Measurements from ENCODE around the gene TRAPPC3.
"Not testable (repeated sequence)": the region's sequence is repeated elsewhere in the genome, so short reads cannot be mapped to it uniquely, and the experiment has no call there.

The TRAPPC3 gene

DNA sequence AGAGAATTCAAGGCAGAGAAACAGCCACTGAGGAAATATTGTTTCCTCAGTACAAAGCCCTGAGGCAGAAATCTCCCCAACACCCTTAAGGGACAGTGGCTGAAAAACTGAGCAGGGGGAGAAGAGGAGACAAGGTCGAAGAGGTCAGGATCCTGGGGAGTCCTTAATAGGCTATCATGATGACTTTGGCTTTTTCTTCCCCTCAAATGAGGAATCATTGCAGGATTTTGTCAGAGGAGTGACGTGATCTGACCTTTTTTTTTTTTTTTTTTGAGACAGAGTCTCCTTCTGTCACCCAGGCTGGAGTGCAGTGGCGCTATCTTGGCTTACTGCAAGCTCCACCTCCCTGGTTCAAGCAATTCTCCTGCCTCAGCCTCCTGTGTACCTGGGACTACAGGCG lies 16.9 kb upstream of the TRAPPC3 start:
- DNase-seq: no peak

DNA sequence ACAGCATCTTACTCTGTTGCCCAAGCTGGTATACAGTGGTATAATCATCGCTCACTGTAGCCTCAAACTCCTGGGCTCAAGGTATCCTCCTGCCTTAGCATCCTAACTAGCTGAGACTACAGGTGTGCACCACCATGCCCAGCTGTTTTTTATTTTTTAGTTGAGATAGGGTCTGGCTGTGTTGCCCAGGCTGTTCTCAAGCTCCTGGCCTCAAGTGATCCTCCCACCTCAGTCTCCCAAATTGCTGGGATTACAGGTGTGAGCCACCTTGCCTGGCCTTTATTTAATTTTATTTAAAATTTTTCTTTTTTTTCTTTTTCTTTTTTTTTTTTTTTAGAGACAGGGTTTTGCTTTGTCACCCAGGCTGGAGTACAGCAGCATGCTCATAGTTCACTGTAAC lies 15.9 kb upstream of the TRAPPC3 start:
- DNase-seq: no peak

DNA sequence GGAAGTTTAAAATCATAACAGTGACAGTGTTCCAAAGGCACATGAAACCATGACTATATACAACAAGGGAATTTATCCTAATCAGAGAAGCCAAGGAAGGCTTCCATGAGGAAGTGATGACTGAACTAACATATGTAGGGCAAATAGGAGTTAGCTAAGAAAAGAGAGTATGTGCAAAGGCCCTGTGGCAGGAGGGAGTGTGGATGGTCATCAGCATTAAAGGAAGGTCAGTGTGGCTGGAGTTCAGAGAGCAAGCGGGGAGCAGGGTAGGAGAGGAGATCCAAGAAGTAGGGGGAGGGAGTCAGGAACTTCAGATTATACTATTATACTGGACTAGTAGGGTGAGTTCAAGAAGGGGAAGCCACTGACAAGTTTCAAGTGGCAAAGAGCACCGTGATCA lies 15.1 kb upstream of the TRAPPC3 start:
- DNase-seq: no peak

DNA sequence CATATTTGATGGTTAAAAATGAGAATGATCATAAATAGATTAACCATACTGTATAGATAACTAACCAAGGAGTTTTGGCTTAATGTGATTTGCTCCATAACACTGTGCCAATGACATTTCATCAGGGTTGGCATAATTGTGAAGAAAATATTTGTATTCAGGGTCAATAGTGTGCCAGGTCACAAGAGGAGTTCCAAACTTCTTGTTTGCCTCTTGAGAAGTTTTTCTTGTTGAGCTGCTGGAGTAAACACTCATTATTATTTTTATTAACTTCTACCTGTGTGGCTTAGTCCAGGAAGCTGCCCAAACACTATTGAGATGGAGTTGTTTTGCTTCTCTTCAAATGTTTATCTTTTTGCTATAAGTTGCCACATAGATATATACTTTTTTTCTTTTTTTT lies 14.1 kb upstream of the TRAPPC3 start:
- no peak for DNase-seq

GRCh38 chr1:36162680-36163239 lies 13.5 kb upstream of the TRAPPC3 start:
- DNase-seq: no peak

DNA sequence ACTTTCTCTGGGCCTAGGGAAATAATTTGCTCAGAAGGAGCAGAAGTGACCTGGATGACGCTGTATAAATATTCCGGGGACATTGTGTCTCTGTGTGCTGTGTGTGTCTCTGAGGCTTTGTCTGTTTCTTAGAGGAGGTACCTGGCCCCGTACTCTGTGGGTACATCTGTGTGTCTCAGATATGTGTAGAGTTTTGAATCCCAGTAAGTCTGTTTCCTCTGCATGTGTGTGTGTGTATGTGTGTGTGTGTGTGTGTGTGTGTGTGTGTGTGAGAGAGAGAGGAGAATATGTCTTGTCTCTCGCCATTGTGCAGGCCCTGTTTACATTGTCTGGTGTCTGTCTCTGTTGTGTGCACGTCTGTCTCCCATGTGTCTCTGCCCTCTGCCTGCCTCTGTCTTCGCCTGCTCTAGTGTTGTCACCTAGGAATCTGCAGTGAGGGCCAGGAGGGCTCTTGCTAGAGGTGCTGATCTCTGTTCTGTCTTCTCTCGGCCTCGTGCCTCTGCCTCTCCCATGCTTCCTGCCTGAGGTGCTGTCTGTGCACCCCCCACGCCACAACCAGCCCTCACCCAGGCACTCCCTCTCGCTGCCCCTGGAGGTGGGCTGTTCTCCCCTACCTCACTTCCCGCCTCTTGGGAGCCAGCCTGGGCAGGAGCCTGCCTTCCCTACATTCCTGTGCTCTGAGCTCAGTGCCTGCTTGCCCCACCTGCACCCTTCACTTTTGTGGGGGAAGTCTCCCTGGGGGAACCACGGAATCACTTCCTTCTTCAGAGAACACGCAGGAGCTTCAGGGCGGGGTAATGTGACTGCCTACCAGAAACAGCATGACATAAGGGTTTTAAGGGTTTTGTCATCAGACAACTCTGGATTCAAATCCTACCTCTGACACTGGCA lies 12.6 kb upstream of the TRAPPC3 start:
- DNase-seq: peak; percentile 12

GRCh38 chr1:36160949-36161485 lies 11.7 kb upstream of the TRAPPC3 start:
- peak; percentile 52 for DNase-seq

- no peak for DNase-seq
These were observed 11.2 kb upstream of the TRAPPC3 start for GRCh38 chr1:36160388-36160948.

DNA sequence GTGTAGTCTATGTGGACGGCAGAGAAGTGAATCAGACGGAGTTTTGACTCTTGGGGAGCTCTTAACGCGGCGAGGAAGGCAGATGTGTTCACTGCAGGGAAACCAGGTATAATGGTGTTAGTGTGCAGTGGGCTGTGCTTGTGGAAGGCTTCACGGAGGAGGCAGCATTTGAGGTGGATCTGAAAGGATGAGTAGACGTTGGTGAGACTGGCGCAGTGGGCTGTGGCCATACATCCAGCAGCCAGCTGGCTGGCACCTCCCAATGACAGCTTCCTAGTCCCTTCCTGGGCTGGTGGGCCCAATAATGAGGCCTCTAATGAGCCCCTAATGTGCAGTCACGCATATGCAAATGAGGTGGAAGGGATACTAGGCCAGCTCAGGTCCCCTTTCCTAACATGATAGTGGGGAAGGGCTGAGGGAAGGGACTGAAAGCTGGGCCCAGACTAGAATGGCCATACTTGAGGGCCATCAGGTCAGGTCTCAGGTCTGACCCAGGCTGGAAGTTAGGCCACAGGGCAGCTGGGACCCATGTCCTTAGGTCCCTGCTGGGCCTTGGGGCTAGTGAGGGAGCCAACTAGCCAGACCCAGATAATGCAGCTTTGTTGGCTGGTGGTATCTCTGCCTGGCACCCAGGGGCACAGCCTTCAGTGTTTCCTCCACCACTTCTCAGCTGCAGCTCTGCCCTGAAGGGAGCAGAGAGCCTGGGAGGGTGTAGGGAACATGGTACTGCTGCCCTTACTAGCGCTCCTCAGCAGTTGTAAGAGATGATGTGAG lies 10.5 kb upstream of the TRAPPC3 start:
- DNase-seq: no peak

GRCh38 chr1:36158827-36159252 lies 9.6 kb upstream of the TRAPPC3 start:
- DNase-seq: not testable (repeated sequence)

- no peak for DNase-seq
These were observed 8.9 kb upstream of the TRAPPC3 start for GRCh38 chr1:36157973-36158826.

DNA sequence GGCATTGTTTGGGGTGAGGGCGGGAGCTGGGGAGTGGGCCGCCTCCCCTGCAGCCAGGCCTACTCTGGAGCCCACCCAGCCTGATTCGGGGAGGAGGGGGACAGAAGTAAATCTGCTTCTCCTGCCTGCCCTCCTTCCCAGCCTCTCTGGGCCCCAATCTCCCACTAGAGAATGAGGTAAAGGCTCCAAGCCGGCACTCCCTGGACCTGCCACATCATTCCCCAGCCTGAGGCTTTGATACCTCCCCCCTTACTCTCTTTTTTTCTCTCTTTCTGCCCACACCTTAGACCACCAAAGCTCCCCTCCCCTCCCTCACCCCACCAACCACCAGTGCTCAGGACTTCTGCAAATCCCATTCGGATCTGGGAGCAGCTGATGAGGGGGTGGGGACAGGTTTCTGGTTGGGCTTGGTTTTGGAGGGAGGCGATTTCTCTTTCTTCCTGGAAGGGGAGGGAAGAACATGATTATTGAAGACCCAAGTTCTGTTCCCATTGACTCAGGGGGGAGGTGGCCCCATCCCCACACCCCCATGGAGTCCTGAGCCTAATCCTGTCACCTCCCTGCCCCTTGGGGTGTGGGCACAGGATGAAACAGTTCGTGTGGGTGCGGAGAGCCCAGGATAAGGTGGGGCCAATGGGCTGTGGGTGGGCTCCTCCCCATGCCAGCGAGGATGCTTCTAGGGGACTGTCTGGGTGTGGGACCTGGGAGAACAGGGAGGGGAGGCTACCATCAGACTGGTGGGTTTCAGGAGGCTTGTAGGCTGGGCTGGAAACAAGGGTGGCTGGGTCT lies 8.0 kb upstream of the TRAPPC3 start:
- DNase-seq: no peak

GRCh38 chr1:36156329-36157114 lies 7.2 kb upstream of the TRAPPC3 start:
- peak; percentile 47 for DNase-seq

- DNase-seq: peak; percentile 84
These were observed 6.4 kb upstream of the TRAPPC3 start, which contains the start of gene MAP7D1 for GRCh38 chr1:36155408-36156328. Gene MAP7D1 (plus strand): TSS chr1:36156160. CDS start chr1:36156418, 258 bp downstream.

DNA sequence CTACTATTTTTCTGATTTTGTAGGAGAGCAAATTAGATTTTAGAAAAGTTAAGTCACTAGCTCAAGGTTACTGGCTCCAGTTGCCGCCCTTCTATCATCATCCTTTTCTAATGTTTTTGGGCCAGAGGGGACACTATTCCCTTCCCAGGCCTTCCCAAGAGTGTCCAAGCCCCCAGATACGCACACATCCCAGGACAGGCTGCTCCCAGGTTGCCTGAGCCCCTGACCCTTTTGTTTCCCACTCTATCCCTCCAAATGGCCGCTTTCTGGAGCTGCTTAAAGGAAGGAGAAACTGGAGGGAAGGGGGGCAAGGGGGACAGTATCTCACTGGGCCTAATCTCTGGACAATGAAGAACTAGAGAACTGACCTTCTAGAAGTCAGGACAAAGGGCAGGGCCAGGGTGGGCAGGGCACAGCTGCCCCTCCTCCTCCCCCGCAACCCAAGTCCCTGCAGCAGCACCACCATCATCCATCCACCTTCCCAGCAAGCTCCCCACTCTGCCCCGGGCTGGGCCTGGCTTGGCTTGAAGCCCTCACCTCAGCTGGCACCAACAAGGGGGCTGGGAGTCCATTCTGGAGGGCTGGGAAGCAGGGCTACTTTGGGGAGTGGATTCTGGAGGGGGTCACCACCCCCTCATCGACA lies 5.6 kb upstream of the TRAPPC3 start:
- no peak for DNase-seq

DNA sequence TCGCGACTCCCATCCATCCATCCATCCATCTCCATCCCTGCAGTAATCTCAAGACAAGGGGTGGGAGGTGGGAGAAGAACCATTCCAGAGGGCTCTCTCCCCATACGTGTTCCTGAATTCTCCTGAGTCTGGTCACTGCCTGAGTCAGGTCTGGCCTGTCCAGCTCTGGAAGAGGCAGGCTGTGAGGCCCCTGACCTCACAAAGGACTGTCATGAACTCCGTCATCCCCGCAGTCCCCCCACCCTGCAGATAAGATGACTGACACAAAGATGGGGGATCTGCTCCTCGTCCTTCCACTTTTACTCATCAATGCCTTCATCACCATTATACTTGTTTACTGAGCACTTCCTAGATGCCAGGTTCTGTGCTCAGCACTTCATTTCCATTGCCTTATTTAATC lies 5.0 kb upstream of the TRAPPC3 start:
- no peak for DNase-seq

DNA sequence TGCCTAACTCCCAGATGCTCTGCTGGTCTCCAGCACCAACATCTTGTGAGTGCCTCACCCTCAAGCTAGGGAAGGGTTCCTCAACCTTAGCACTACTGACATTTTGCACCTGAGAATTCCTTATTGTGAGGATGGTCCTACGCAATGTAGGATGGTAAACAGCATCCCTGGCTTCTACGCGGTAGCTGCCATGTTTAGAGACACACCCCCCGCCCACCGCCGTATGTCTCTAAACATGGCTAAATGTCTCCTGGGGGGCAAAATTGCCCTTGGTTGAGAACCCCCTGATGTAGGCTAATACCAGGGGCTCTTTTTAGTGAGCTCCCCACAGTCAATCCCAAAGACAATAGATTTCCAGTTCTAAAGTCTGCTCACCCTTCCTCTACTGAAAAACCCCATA lies 4.2 kb upstream of the TRAPPC3 start:
- DNase-seq: no peak

GRCh38 chr1:36151845-36152203 lies 2.5 kb upstream of the TRAPPC3 start:
- DNase-seq: peak; percentile 39
